ENCODE results near the gene DLX5.
A peak's percentile ranks its signal among the peaks of the same experiment; 100 is the strongest.

Gene DLX5

GRCh38 chr7:97005183-97006054 lies 19.2 kb downstream of the DLX5 start, which contains the start of gene DLX6:
Gene DLX6, plus strand, starts transcription at chr7:97005553. Its CDS starts 425 bp downstream, at chr7:97005978.
- DNase-seq (ENCODE audit: low spot score): peak; percentile 89

GRCh38 chr7:97004247-97005182 lies 20.1 kb downstream of the DLX5 start:
- DNase-seq (ENCODE audit: low spot score): no peak

- DNase-seq (ENCODE audit: low spot score): no peak
Observed at GRCh38 chr7:97003262-97004246, 21.1 kb downstream of the DLX5 start.

GRCh38 chr7:97002555-97003261 lies 21.9 kb downstream of the DLX5 start:
- no peak for DNase-seq (ENCODE audit: low spot score)

- DNase-seq (ENCODE audit: low spot score): no peak
Observed at GRCh38 chr7:97001656-97002554, 22.7 kb downstream of the DLX5 start.

- DNase-seq (ENCODE audit: low spot score): no peak
Observed at GRCh38 chr7:97001221-97001620, 23.4 kb downstream of the DLX5 start.

GRCh38 chr7:96998744-96999143 lies 25.9 kb downstream of the DLX5 start:
- DNase-seq (ENCODE audit: low spot score): no peak

GRCh38 chr7:96998333-96998732 lies 26.3 kb downstream of the DLX5 start:
- DNase-seq (ENCODE audit: low spot score): no peak

GRCh38 chr7:96997512-96998032 lies 27.1 kb downstream of the DLX5 start:
- DNase-seq (ENCODE audit: low spot score): no peak

GRCh38 chr7:96996958-96997511 lies 27.6 kb downstream of the DLX5 start:
- DNase-seq (ENCODE audit: low spot score): no peak

- DNase-seq (ENCODE audit: low spot score): no peak
Observed at GRCh38 chr7:96996111-96996957, 28.3 kb downstream of the DLX5 start.

GRCh38 chr7:96995406-96996110 lies 29.1 kb downstream of the DLX5 start:
- no peak for DNase-seq (ENCODE audit: low spot score)

GRCh38 chr7:96993980-96994379 lies 30.7 kb downstream of the DLX5 start:
- no peak for DNase-seq (ENCODE audit: low spot score)

GRCh38 chr7:96993094-96993865 lies 31.4 kb downstream of the DLX5 start:
- DNase-seq (ENCODE audit: low spot score): no peak

- no peak for DNase-seq (ENCODE audit: low spot score)
Observed at GRCh38 chr7:96992192-96993005, 32.2 kb downstream of the DLX5 start.
